GM19452 (cell line): ENCODE results near the gene PMP22.
"Not testable (repeated sequence)": the region's sequence is repeated elsewhere in the genome, so short reads cannot be mapped to it uniquely, and the experiment has no call there.

ENCODE experiments used
- ATAC-seq: cut with Tn5 transposase; IDR thresholded peaks from one replicate; pipeline ENCODE4 v1.9.1; 2021; ENCODE audit not compliant: unreplicated experiment

The PMP22 gene

GRCh38 chr17:15220785-15221184 is 44.3 kb downstream of the PMP22 start:
- no peak for ATAC-seq

GRCh38 chr17:15216481-15216880 is 48.6 kb downstream of the PMP22 start:
- ATAC-seq, result no peak

GRCh38 chr17:15213381-15214087 is 51.6 kb downstream of the PMP22 start:
- no peak for ATAC-seq

- no peak for ATAC-seq
These were observed 54.9 kb downstream of the PMP22 start for GRCh38 chr17:15210247-15210646.

- ATAC-seq, result not testable (repeated sequence)
These were observed 62.1 kb downstream of the PMP22 start for GRCh38 chr17:15203062-15203461.

GRCh38 chr17:15200574-15200973 is 64.6 kb downstream of the PMP22 start:
- not testable (repeated sequence) for ATAC-seq

- ATAC-seq, result no peak
These were observed 67.9 kb downstream of the PMP22 start for GRCh38 chr17:15197229-15197628.

- ATAC-seq, result no peak
These were observed 70.3 kb downstream of the PMP22 start for GRCh38 chr17:15194859-15195277.

GRCh38 chr17:15185625-15185991 is 79.5 kb downstream of the PMP22 start:
- no peak for ATAC-seq

GRCh38 chr17:15184872-15185624 is 80.1 kb downstream of the PMP22 start:
- ATAC-seq, result no peak

- ATAC-seq, result no peak
These were observed 83.3 kb downstream of the PMP22 start for GRCh38 chr17:15181816-15182215.

- no peak for ATAC-seq
These were observed 83.8 kb downstream of the PMP22 start for GRCh38 chr17:15181333-15181732.

GRCh38 chr17:15180121-15180561 is 85.0 kb downstream of the PMP22 start:
- ATAC-seq, result no peak
